Measurements from ENCODE around the gene SLC6A12. TPM values are rescaled to one million over a fixed set of nuclear protein-coding genes. Genes with fewer than 3 reads are reported as not detected.

Gene SLC6A12
- total RNA-seq = 0.12 TPM in 1 of 2 replicates, not detected in the other

GRCh38 chr12:214003-214741 lies at the start of gene SLC6A12:
TSS of gene SLC6A12 (minus strand) at chr12:214157. CDS start at chr12:209986, 4,171 bp downstream.

GRCh38 chr12:262817-263216 lies 48.9 kb upstream of the SLC6A12 start, which contains the start of gene SLC6A13:
TSS of gene SLC6A13 (minus strand) at chr12:262836. CDS start at chr12:260052, 2,784 bp downstream.

Other genes with a start within 250 kb of the SLC6A12 start
- under 0.01 TPM in 2 replicates for gene IQSEC3, start 147.4 kb downstream of the SLC6A12 start, total RNA-seq
- gene SLC6A13, start 48.7 kb upstream of the SLC6A12 start, total RNA-seq = 0.13 and 0.19 TPM in 2 replicates
- 55.2 and 59.5 TPM in 2 replicates for gene KDM5A, start 175.2 kb upstream of the SLC6A12 start, total RNA-seq
- 7.4 and 8.9 TPM in 2 replicates for gene CCDC77, start 187.5 kb upstream of the SLC6A12 start, total RNA-seq
- gene B4GALNT3, start 245.8 kb upstream of the SLC6A12 start, total RNA-seq = under 0.01 and 0.12 TPM in 2 replicates

All from aortic smooth muscle cell (primary cell).